Lower leg skin (tissue), 4 donors: Measurements from ENCODE around the gene ABCC9. TPM values are rescaled to one million over a fixed set of nuclear protein-coding genes. Genes with fewer than 3 reads are reported as not detected.

Experiments
- DNase-seq, 2 donors: peaks; one replicate each; pipeline ENCODE4 v3.0.0-alpha.2; 2019; ENCODE audit warnings: low spot score in 2 of 2
- H3K4me3 ChIP-seq: fragments of 200-600 bp; sonication (generic); 2 replicates; pipeline ENCODE4 v1.5.1; 2017; ENCODE audit warnings: mild to moderate bottlenecking, low read depth; ENCODE audit not compliant: poor library complexity, severe bottlenecking
- POLR2A ChIP-seq, 2 donors: fragments of 450-650 bp; IDR thresholded peaks; one replicate each; pipeline ENCODE4 v1.6.1; 2016 to 2017; ENCODE audit warnings: antibody characterized with exemption in 2 of 2, mild to moderate bottlenecking in 1 of 2, moderate library complexity in 1 of 2
- WGBS, 2 donors: methylation state at CpG; one replicate each; pipeline ENCODE4 v1.1.5; 2018; 5-methylcytosine and 5-hydroxymethylcytosine counted together
- intact Hi-C: fragments of 100-400 bp; cut with DNase I; formaldehyde crosslinking; loops from one replicate; pipeline ENCODE4 v1.15.0; 2023; ENCODE audit warnings: low total_unique reads
- total RNA-seq, 4 donors: library from RNA; depleted of rRNA; stranded (reverse); fragments of >200 nt; gene quantifications; one replicate each; pipeline ENCODE4 v1.1.0, GENCODE V29; 2016
- TF ChIP-seq, protein P1 (sequence below), 3 donors: fragments of 450-650 bp; IDR thresholded peaks; one replicate each; pipeline ENCODE4 v1.5.1; 2016; ENCODE audit warnings: antibody characterized with exemption in 3 of 3, mild to moderate bottlenecking in 3 of 3, moderate library complexity in 2 of 3

Gene ABCC9
- total RNA-seq, 4 donors from 2014 or later = 2.5 to 15.9 (median 7.2) TPM

DNA sequence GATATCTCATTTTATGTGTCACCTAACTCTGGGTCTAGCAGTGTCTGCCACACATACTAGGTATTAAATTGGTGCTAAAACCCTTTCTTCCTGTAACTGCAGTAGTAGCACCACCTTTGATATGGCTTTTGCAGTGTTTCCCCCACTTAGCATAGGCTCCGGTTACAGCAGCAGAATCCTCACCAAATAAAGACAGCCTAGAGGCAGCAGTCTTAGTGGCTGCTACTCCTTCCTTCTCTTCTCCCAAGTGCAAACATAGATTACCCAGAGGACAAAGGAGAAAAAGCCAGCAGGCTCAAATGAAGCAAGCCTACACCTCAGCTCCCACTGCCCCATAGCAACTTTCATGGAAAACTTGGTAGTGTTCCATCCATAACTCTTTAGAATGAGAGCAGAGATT lies 30.1 kb upstream of the ABCC9 start:
- WGBS, 2 donors = 16 to 30% methylated on average over 1 of the region's 1 CpG
- no peak for DNase-seq
- no peak overlapping the region for H3K4me3 ChIP-seq
- no peak for TF ChIP-seq POLR2A (IDR thresholded peaks at IDR 0.05)
- TF ChIP-seq, protein P1, sequence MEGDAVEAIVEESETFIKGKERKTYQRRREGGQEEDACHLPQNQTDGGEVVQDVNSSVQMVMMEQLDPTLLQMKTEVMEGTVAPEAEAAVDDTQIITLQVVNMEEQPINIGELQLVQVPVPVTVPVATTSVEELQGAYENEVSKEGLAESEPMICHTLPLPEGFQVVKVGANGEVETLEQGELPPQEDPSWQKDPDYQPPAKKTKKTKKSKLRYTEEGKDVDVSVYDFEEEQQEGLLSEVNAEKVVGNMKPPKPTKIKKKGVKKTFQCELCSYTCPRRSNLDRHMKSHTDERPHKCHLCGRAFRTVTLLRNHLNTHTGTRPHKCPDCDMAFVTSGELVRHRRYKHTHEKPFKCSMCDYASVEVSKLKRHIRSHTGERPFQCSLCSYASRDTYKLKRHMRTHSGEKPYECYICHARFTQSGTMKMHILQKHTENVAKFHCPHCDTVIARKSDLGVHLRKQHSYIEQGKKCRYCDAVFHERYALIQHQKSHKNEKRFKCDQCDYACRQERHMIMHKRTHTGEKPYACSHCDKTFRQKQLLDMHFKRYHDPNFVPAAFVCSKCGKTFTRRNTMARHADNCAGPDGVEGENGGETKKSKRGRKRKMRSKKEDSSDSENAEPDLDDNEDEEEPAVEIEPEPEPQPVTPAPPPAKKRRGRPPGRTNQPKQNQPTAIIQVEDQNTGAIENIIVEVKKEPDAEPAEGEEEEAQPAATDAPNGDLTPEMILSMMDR (IDR thresholded peaks at IDR 0.05) = no peak
- intact Hi-C loops = no loop called here

- H3K4me3 ChIP-seq = no peak overlapping the region
- intact Hi-C loops = no loop called here
- TF ChIP-seq, protein P1 (IDR thresholded peaks at IDR 0.05) = no peak
- no peak for TF ChIP-seq POLR2A (IDR thresholded peaks at IDR 0.05)
- 91 to 93% methylated on average over 5 of the region's 5 CpGs for WGBS, 2 donors
- DNase-seq = no peak
These were observed 21.6 kb upstream of the ABCC9 start for GRCh38 chr12:21962821-21963220.

DNA sequence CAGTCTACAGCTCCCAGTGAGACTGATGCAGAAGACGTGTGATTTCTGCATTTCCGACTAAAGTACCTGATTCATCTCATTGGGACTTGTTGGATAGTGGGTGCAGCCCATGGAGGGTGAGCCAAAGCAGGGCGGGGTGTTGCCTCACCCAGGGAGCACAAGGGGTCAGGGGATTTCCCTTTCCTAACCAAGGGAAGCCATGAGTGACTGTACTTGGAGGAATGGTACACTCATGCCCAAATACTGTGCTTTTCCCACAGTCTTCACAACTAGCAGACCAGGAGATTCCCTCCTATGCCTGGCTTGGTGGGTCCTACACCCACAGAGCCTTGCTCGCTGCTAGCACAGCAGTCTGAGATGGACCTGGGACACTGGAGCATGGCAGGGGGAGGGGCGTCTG lies 21.0 kb upstream of the ABCC9 start:
- 80 to 90% methylated on average over 5 of the region's 5 CpGs for WGBS, 2 donors
- H3K4me3 ChIP-seq = no peak overlapping the region
- intact Hi-C loops = no loop called here
- DNase-seq = no peak
- TF ChIP-seq, protein P1 (IDR thresholded peaks at IDR 0.05) = no peak
- no peak for TF ChIP-seq POLR2A (IDR thresholded peaks at IDR 0.05)

DNA sequence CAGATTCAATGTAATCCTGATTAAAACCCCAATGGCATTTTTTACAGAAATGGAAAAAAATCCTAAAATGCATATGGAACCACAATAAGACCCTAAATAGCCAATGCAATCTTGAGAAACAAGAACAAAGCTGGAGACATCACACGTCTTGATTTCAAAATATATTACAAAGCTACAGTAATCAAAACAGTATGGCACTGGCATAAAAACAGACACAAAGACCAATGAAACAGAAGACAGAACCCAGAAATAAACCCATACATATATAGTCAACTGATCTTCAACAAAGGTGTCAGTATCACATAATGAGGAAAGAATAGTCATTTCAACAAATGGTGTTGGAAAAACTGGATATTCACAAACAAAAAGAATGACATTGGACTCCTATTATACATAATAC lies 9.4 kb upstream of the ABCC9 start:
- 72 to 84% methylated on average over 1 of the region's 1 CpG for WGBS, 2 donors
- DNase-seq = no peak
- intact Hi-C loops = no loop called here
- TF ChIP-seq POLR2A (IDR thresholded peaks at IDR 0.05) = no peak
- no peak overlapping the region for H3K4me3 ChIP-seq

GRCh38 chr12:21949036-21949435 lies 7.8 kb upstream of the ABCC9 start:
- intact Hi-C loops = no loop called here
- no peak for DNase-seq
- WGBS, 2 donors = 6 to 27% methylated on average over 1 of the region's 1 CpG
- TF ChIP-seq, protein P1 (IDR thresholded peaks at IDR 0.05) = no peak
- no peak for TF ChIP-seq POLR2A (IDR thresholded peaks at IDR 0.05)
- no peak overlapping the region for H3K4me3 ChIP-seq

DNA sequence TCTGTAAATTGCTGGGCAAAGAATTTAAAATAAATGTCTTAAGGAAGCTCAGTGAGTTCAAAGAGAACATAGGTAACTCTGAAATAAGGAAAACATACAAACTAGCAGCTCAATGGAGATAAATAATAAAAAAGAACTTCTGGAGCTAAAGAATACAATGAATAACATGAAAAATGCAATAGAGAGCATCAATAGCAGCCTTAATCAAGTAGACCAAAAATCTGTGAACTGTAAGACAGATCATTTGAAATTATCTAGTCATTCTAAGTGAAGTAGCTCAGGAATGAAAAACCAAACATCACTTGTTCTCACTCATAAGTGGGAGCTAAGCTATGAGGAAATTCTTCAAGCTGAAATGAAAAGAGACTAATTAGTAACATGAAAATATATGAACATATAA lies 5.8 kb upstream of the ABCC9 start:
- no peak for DNase-seq
- TF ChIP-seq, protein P1 (IDR thresholded peaks at IDR 0.05) = no peak
- no peak for TF ChIP-seq POLR2A (IDR thresholded peaks at IDR 0.05)
- no peak overlapping the region for H3K4me3 ChIP-seq
- intact Hi-C loops = no loop called here
